Activated T-cell treated with anti-CD3 and anti-CD28 coated beads, Interleukin-2, amount 50 U/mL, for 24 hours (primary cell): ENCODE data around the gene RAD52.

Source experiments
- DNase-seq: peaks from one replicate; pipeline ENCODE4 v3.0.0-alpha.2; 2020
- H3K27ac Mint-ChIP-seq: 2 replicates; pipeline ENCODE4 v1.8.0; 2020; ENCODE audit warnings: mild to moderate bottlenecking, mixed read lengths
- H3K27me3 Mint-ChIP-seq: 2 replicates; pipeline ENCODE4 v1.8.0; 2020; ENCODE audit warnings: mixed read lengths
- H3K36me3 Mint-ChIP-seq: 2 replicates; pipeline ENCODE4 v1.8.0; 2020; ENCODE audit warnings: low read depth, mixed read lengths
- H3K4me1 Mint-ChIP-seq: 2 replicates; pipeline ENCODE4 v1.8.0; 2020; ENCODE audit warnings: low read depth, mixed read lengths
- H3K4me3 Mint-ChIP-seq: 2 replicates; pipeline ENCODE4 v1.8.0; 2020; ENCODE audit warnings: mild to moderate bottlenecking, moderate library complexity, mixed read lengths
- H3K9me3 Mint-ChIP-seq: 2 replicates; pipeline ENCODE4 v1.8.0; 2020; ENCODE audit warnings: mixed read lengths

Gene RAD52

GRCh38 chr12:894226-894625, 55.3 kb downstream of the RAD52 start:
- Mint-ChIP-seq H3K36me3 (peaks cover 85% of the 10 kb centered on the region), H3K4me1 (no peaks in the 10 kb centered on the region), H3K27me3 (no peaks in the 10 kb centered on the region)

DNA sequence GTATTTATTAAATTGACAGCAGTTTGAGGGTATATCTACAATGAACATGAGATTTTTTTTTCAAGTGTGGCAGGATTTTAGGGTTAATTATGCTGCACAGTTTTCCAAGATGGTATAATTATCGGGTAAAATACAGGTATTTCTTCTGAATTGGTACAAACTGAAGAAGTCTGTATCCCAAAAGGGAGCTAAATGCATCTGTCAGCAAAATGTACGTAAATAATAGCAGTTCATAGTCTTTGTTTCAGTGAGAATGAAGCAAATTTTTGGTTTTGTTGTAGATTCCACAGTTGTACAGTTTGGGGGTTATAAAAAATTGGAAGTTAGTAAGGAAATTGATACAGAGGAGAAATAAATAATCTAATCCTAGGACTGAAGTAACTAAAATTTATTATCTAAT, 63.3 kb downstream of the RAD52 start:
- H3K27me3 Mint-ChIP-seq, result no peaks in the 10 kb centered on the region
- no peak for DNase-seq
- no peak overlapping the region for H3K4me3 Mint-ChIP-seq
- no peaks in the 10 kb centered on the region for H3K9me3 Mint-ChIP-seq
- peaks cover 95% of the 10 kb centered on the region for H3K36me3 Mint-ChIP-seq
- peaks cover 4% of the 10 kb centered on the region for H3K4me1 Mint-ChIP-seq
- no peak overlapping the region for H3K27ac Mint-ChIP-seq

More at GRCh38 chr12:894226-894625, 55.3 kb downstream of the RAD52 start:
- Mint-ChIP-seq H3K4me3 (no peak overlapping the region), H3K9me3 (no peaks in the 10 kb centered on the region), H3K27ac (peak overlapping the region; percentile 24)
- no peak for DNase-seq

- H3K27ac Mint-ChIP-seq, result peak overlapping the region; percentile 71
- no peak for DNase-seq
- H3K4me3 Mint-ChIP-seq, result no peak overlapping the region
- no peaks in the 10 kb centered on the region for H3K9me3 Mint-ChIP-seq
- H3K27me3 Mint-ChIP-seq, result no peaks in the 10 kb centered on the region
- H3K4me1 Mint-ChIP-seq, result peaks cover 4% of the 10 kb centered on the region
- H3K36me3 Mint-ChIP-seq, result peaks cover 95% of the 10 kb centered on the region
Measured at GRCh38 chr12:885701-886100, 63.8 kb downstream of the RAD52 start.

GRCh38 chr12:884746-885414, 64.6 kb downstream of the RAD52 start:
- Mint-ChIP-seq H3K27ac (peak overlapping the region; percentile 58), H3K27me3 (no peaks in the 10 kb centered on the region), H3K36me3 (peaks cover 96% of the 10 kb centered on the region), H3K4me3 (no peak overlapping the region), H3K9me3 (no peaks in the 10 kb centered on the region), H3K4me1 (peaks cover 6% of the 10 kb centered on the region)
- DNase-seq, result no peak

- Mint-ChIP-seq H3K36me3 (peaks cover 88% of the 10 kb centered on the region), H3K4me3 (no peak overlapping the region), H3K27me3 (no peaks in the 10 kb centered on the region), H3K9me3 (no peaks in the 10 kb centered on the region), H3K4me1 (peaks cover 6% of the 10 kb centered on the region), H3K27ac (peak overlapping the region; percentile 61)
- no peak for DNase-seq
Measured at GRCh38 chr12:880656-881055, 68.8 kb downstream of the RAD52 start.

- Mint-ChIP-seq H3K9me3 (no peaks in the 10 kb centered on the region), H3K36me3 (peaks cover 87% of the 10 kb centered on the region)
- no peak for DNase-seq
Measured at GRCh38 chr12:879641-880040, 69.9 kb downstream of the RAD52 start.

DNA sequence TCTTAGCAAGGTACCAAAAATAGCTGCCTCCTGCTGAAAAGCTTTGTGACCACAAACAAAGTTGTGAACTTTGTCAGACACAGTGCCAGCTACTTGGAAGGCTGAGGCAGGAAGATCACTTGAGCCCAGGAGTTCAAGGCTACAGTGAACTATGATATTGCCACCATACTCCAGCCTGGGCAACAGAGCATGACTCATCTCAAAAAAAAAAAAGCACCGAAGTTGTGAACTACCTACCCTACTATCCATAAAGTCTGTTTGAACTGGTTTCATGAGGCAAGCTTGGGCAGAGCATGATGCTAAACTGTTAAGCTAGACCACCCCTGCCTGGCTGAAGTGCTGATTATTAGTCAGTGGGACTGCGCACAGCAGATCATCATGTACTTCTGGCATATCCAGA, 75.5 kb downstream of the RAD52 start:
- H3K27ac Mint-ChIP-seq, result peak overlapping the region; percentile 73
- H3K36me3 Mint-ChIP-seq, result peaks cover 74% of the 10 kb centered on the region
- H3K4me3 Mint-ChIP-seq, result no peak overlapping the region
- no peaks in the 10 kb centered on the region for H3K27me3 Mint-ChIP-seq
- H3K9me3 Mint-ChIP-seq, result no peaks in the 10 kb centered on the region
- H3K4me1 Mint-ChIP-seq, result peaks cover 28% of the 10 kb centered on the region
- DNase-seq, result no peak

More at GRCh38 chr12:879641-880040, 69.9 kb downstream of the RAD52 start:
- peak overlapping the region; percentile 27 for H3K27ac Mint-ChIP-seq
- H3K27me3 Mint-ChIP-seq, result no peaks in the 10 kb centered on the region
- H3K4me1 Mint-ChIP-seq, result peaks cover 6% of the 10 kb centered on the region
- no peak overlapping the region for H3K4me3 Mint-ChIP-seq

DNA sequence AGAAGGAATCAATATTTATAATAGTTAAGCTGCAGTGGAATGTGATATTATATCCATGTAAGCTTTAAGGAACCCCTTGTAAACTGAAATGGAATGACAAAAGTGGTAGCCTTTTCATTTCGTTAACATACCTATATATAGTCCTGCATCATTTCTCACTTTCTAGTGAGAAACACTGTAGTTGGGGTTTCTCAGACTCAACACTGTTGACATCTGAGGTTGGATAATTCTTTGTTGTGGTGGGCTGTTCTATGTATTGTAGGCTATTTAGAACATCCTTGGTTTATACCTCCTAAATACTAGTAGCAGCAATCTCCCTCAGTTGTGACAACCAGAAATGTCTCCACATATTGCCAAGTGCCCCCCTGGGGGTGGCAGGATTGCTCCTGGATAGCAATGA, 79.1 kb downstream of the RAD52 start:
- H3K9me3 Mint-ChIP-seq, result no peaks in the 10 kb centered on the region
- H3K27me3 Mint-ChIP-seq, result no peaks in the 10 kb centered on the region
- H3K4me3 Mint-ChIP-seq, result no peak overlapping the region
- H3K27ac Mint-ChIP-seq, result no peak overlapping the region
- no peak for DNase-seq
- H3K4me1 Mint-ChIP-seq, result peaks cover 34% of the 10 kb centered on the region
- peaks cover 82% of the 10 kb centered on the region for H3K36me3 Mint-ChIP-seq

DNA sequence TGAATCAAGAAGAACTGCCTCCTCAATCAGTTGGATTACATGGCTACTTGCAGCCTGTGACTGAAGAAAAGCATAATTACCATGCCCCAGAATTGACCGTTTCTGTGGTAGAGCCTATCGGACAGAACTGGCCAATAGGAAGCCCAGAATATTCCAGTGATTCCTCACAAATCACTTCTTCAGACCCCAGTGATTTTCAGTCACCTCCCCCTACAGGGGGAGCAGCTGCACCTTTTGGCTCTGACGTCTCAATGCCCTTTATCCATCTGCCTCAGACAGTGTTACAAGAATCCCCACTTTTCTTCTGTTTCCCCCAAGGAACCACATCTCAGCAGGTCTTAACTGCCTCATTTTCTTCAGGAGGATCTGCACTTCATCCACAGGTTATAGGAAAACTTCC, 80.8 kb downstream of the RAD52 start:
- Mint-ChIP-seq H3K27me3 (no peaks in the 10 kb centered on the region), H3K27ac (no peak overlapping the region), H3K4me1 (peaks cover 28% of the 10 kb centered on the region), H3K36me3 (peaks cover 83% of the 10 kb centered on the region), H3K4me3 (no peak overlapping the region), H3K9me3 (no peaks in the 10 kb centered on the region)
- DNase-seq, result no peak

GRCh38 chr12:867905-868304, 81.6 kb downstream of the RAD52 start:
- peaks cover 23% of the 10 kb centered on the region for H3K4me1 Mint-ChIP-seq
- H3K9me3 Mint-ChIP-seq, result no peaks in the 10 kb centered on the region
- no peak for DNase-seq
- peak overlapping the region; percentile 79 for H3K27ac Mint-ChIP-seq
- peaks cover 83% of the 10 kb centered on the region for H3K36me3 Mint-ChIP-seq
- no peaks in the 10 kb centered on the region for H3K27me3 Mint-ChIP-seq
- no peak overlapping the region for H3K4me3 Mint-ChIP-seq

- no peak for DNase-seq
- Mint-ChIP-seq H3K4me1 (peaks cover 23% of the 10 kb centered on the region), H3K27me3 (no peaks in the 10 kb centered on the region), H3K27ac (no peak overlapping the region), H3K9me3 (no peaks in the 10 kb centered on the region), H3K4me3 (no peak overlapping the region), H3K36me3 (peaks cover 88% of the 10 kb centered on the region)
Measured at GRCh38 chr12:865614-866013, 83.9 kb downstream of the RAD52 start.

- Mint-ChIP-seq H3K27me3 (no peaks in the 10 kb centered on the region), H3K4me1 (peaks cover 6% of the 10 kb centered on the region), H3K36me3 (peaks cover 91% of the 10 kb centered on the region), H3K9me3 (no peaks in the 10 kb centered on the region), H3K27ac (no peak overlapping the region), H3K4me3 (no peak overlapping the region)
- no peak for DNase-seq
Measured at GRCh38 chr12:863285-863684, 86.2 kb downstream of the RAD52 start.

GRCh38 chr12:862303-862911, 87.1 kb downstream of the RAD52 start:
- Mint-ChIP-seq H3K27ac (peak overlapping the region; percentile 53), H3K9me3 (no peaks in the 10 kb centered on the region), H3K4me3 (no peak overlapping the region), H3K27me3 (no peaks in the 10 kb centered on the region), H3K36me3 (peaks cover 92% of the 10 kb centered on the region), H3K4me1 (peaks cover 10% of the 10 kb centered on the region)
- no peak for DNase-seq
